HCT116 (cell line): ENCODE data around the gene PIERCE2. TPM values are rescaled to one million over a fixed set of nuclear protein-coding genes. Genes with fewer than 3 reads are reported as not detected.

Experiments used
- ATAC-seq: fragments of 200-7000 bp; cut with Tn5 transposase; 2 replicates; pipeline ENCODE4 v1.9.1; 2020; ENCODE audit warnings: mild to moderate bottlenecking, moderate library complexity
- BruUV-seq: library from RNA; stranded (reverse); fragments of 400-500 nt; replicated peaks from 2 replicates; lab custom pipeline; 2021; lab: Mats Ljungman, UMichigan
- CTCF ChIA-PET: fragments of 300-600 bp; sonication (Branson Sonifier 250); formaldehyde crosslinking; loops from one replicate; lab custom pipeline; 2021; ENCODE audit warnings: antibody characterized with exemption; lab: Charles Lee
- POLR2A ChIA-PET: fragments of 300-600, 350-600 bp; sonication (Branson Sonifier 250); formaldehyde crosslinking; loops from one replicate; lab custom pipeline; 2021; ENCODE audit warnings: antibody characterized with exemption; lab: Charles Lee
- RAD21 ChIA-PET, 2 experiments: fragments of 300-600 bp; sonication (Branson Sonifier 250); formaldehyde crosslinking; loops; one replicate each; lab custom pipeline; 2023; ENCODE audit warnings: low total read pairs in 2 of 2; ENCODE audit not compliant: uncharacterized antibody in 2 of 2, unreplicated experiment in 2 of 2, low non-redundant PET in 1 of 2; lab: Charles Lee
- DNase-seq: peaks from one replicate; pipeline ENCODE4 v3.0.0-alpha.2; 2010; ENCODE audit warnings: low read depth, low spot score
- H2AFZ ChIP-seq: fragments of 200-600 bp; shearing (Covaris generic), sonication (generic); 2 replicates; pipeline ENCODE4 v1.6.1; 2017; ENCODE audit warnings: low read depth, mixed run types, mixed read lengths, antibody characterized with exemption, low read length; ENCODE audit not compliant: poor library complexity, severe bottlenecking
- H3K27ac ChIP-seq: 2 replicates; pipeline ENCODE4 v1.5.1; 2012; ENCODE audit warnings: low read depth, low read length
- H3K27me3 ChIP-seq: fragments of 200-600 bp; sonication (generic); 2 replicates; pipeline ENCODE4 v1.6.1; 2016; ENCODE audit warnings: mixed run types, low read length, mixed read lengths; ENCODE audit not compliant: insufficient read depth
- H3K36me3 ChIP-seq, 2 experiments: fragments of 200-500 bp in 1 of 2; fragments of 200-600 bp in 1 of 2; sonication (Bioruptor generic) in 1 of 2; sonication (generic) in 1 of 2; 2 replicates each; pipeline versions ENCODE4 v1.5.1 to v1.6.1; 2014 to 2016; ENCODE audit warnings: low read length in 2 of 2, inconsistent platforms in 1 of 2, mixed read lengths in 1 of 2, mixed run types in 1 of 2; ENCODE audit not compliant: insufficient read depth in 2 of 2, control insufficient read depth in 1 of 2
- H3K4me1 ChIP-seq, 2 experiments: fragments of 200-600 bp in 1 of 2; sonication (generic) in 1 of 2; 2 replicates each; pipeline versions ENCODE4 v1.5.1 to v1.6.1; 2012 to 2017; ENCODE audit warnings: low read length in 2 of 2, inconsistent platforms in 1 of 2, mild to moderate bottlenecking in 1 of 2, mixed read lengths in 1 of 2, mixed run types in 1 of 2, moderate library complexity in 1 of 2; ENCODE audit not compliant: insufficient read depth in 2 of 2, control insufficient read depth in 1 of 2
- H3K4me2 ChIP-seq: fragments of 200-600 bp; sonication (generic); 2 replicates; pipeline ENCODE4 v1.6.1; 2017; ENCODE audit warnings: mixed run types, low read length, mixed read lengths
- H3K4me3 ChIP-seq, 2 experiments: fragments of 200-600 bp in 1 of 2; sonication (generic) in 1 of 2; replicated peaks in 1 of 2; 2 replicates each; pipeline ENCODE4 v1.5.1; 2011 to 2016; ENCODE audit warnings: low read length in 2 of 2, control low read depth in 1 of 2, low read depth in 1 of 2, mild to moderate bottlenecking in 1 of 2, mixed read lengths in 1 of 2, mixed run types in 1 of 2
- H3K79me2 ChIP-seq: fragments of 200-600 bp; sonication (generic); 2 replicates; pipeline ENCODE4 v1.6.1; 2017; ENCODE audit warnings: mild to moderate bottlenecking, mixed run types, low read length, moderate library complexity, mixed read lengths; ENCODE audit not compliant: insufficient read depth
- H3K9ac ChIP-seq: fragments of 200-600 bp; sonication (generic); 2 replicates; pipeline ENCODE4 v1.6.1; 2016; ENCODE audit warnings: low read length, mixed read lengths
- H3K9me2 ChIP-seq: fragments of 200-600 bp; sonication (generic), shearing (Covaris generic); 2 replicates; pipeline ENCODE4 v1.6.1; 2017; ENCODE audit warnings: mixed run types, mild to moderate bottlenecking, moderate library complexity; ENCODE audit not compliant: insufficient read depth
- H3K9me3 ChIP-seq, 2 experiments: fragments of 200-500 bp in 1 of 2; fragments of 200-600 bp in 1 of 2; sonication (Bioruptor generic) in 1 of 2; sonication (generic) in 1 of 2; 2 replicates each; pipeline ENCODE4 v1.6.1; 2014 to 2017; ENCODE audit warnings: low read length in 2 of 2, mixed read lengths in 2 of 2, inconsistent platforms in 1 of 2, low read depth in 1 of 2, mild to moderate bottlenecking in 1 of 2, mixed run types in 1 of 2, moderate library complexity in 1 of 2; ENCODE audit not compliant: control insufficient read depth in 1 of 2, insufficient read depth in 1 of 2
- H4K20me1 ChIP-seq: fragments of 200-600 bp; sonication (generic), shearing (Covaris generic); 2 replicates; pipeline ENCODE4 v1.6.1; 2017; ENCODE audit warnings: mixed run types, mild to moderate bottlenecking, moderate library complexity; ENCODE audit not compliant: insufficient read depth
- EZH2 ChIP-seq: fragments of 200-600 bp; sonication (generic); IDR thresholded peaks from 2 replicates; pipeline ENCODE4 v1.6.1; 2017; ENCODE audit warnings: antibody characterized with exemption, mixed run types
- EZH2phosphoT487 ChIP-seq: fragments of 200-600 bp; IDR thresholded peaks from 2 replicates; pipeline ENCODE4 v1.6.1; 2018; ENCODE audit warnings: antibody characterized with exemption, borderline replicate concordance
- JUND ChIP-seq: IDR thresholded peaks from 2 replicates; pipeline ENCODE4 v1.6.1; 2012
- POLR2A ChIP-seq: IDR thresholded peaks from 2 replicates; pipeline ENCODE4 v1.7.0; 2011; ENCODE audit warnings: borderline replicate concordance; ENCODE audit not compliant: insufficient read depth, insufficient read length; ENCODE audit errors: extremely low read depth
- POLR2AphosphoS5 ChIP-seq: IDR thresholded peaks from 2 replicates; pipeline ENCODE4 v1.6.1; 2011; ENCODE audit warnings: mild to moderate bottlenecking, low read depth, low read length, moderate library complexity
- RAD21 ChIP-seq: IDR thresholded peaks from 2 replicates; pipeline ENCODE4 v1.6.1; 2012; ENCODE audit warnings: low read depth, mild to moderate bottlenecking
- SIN3A ChIP-seq: IDR thresholded peaks from 2 replicates; pipeline ENCODE4 v1.6.1; 2012; ENCODE audit warnings: low read depth
- SP1 ChIP-seq: IDR thresholded peaks from 2 replicates; pipeline ENCODE4 v1.6.1; 2012; ENCODE audit warnings: low read depth
- YY1 ChIP-seq: IDR thresholded peaks from 2 replicates; pipeline ENCODE4 v1.6.1; 2011; ENCODE audit warnings: low read length, low read depth, moderate library complexity, mild to moderate bottlenecking; ENCODE audit not compliant: insufficient replicate concordance; ENCODE audit errors: extremely low read depth
- intact Hi-C: fragments of 100-400 bp; cut with micrococcal nuclease; formaldehyde crosslinking; loops from 2 replicates; pipeline ENCODE4 v1.10.0; 2022
- total RNA-seq: library from RNA; stranded (reverse); gene quantifications from one replicate; pipeline ENCODE4 v1.2.1, GENCODE V29; 2021; ENCODE audit not compliant: unreplicated experiment
- TF ChIP-seq, protein P1 (sequence below), 3 experiments: fragments of 200-600 bp in 1 of 3; sonication (generic) in 1 of 3; IDR thresholded peaks in 2 of 3; conservative IDR thresholded peaks in 1 of 3; 2 replicates each; pipeline ENCODE4 v1.5.1; 2012 to 2017; ENCODE audit warnings: low read depth in 2 of 3, low read length in 2 of 3, antibody characterized with exemption in 1 of 3, borderline replicate concordance in 1 of 3, control low read depth in 1 of 3, mild to moderate bottlenecking in 1 of 3, mixed read lengths in 1 of 3, mixed run types in 1 of 3, moderate library complexity in 1 of 3; ENCODE audit not compliant: insufficient read depth in 1 of 3

The PIERCE2 gene
- total RNA-seq, 1 experiment from 2014 or later: 2.0 TPM

DNA sequence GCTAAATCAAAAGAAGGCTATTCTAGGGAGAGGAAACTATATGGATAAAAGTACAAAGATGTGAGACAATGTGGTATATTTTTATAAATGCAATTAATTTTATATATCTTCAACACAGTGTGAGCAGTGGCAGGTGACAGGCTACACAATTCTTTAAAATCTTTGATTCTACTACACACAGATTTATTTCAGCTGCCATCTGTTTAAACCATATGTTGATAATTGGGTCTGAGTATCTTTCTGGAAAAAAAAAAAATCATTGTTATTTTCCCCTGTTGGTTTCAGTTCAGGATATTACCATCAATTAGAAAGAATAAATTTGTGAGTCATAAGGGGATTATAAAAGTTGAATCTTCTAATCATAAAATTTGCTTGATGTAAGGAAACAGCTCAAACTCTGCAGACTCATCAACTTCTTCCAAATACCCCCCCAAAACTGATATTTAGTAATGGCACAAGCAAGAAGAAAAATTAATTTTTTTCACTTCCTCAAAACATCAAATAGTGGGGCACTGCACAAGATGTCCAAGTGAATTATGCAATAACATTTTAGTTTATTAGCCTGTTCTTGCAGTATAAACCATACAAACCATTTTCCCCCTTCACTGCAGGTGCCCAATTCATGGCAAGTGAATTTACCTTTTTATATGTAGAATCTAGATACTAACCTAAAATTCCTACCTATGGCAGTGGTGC lies 12.0 kb downstream of the PIERCE2 start:
- Histone ChIP-seq H3K9ac (no peak overlapping the region), H3K27me3 (no peaks in the 10 kb centered on the region), H3K79me2 (no peaks in the 10 kb centered on the region), H3K4me3 (no peak overlapping the region), H3K9me3 (no peaks in the 10 kb centered on the region), H4K20me1 (no peaks in the 10 kb centered on the region), H3K9me2 (no peaks in the 10 kb centered on the region), H3K27ac (no peak overlapping the region), H3K4me1 (no peaks in the 10 kb centered on the region), H2AFZ (no peak overlapping the region), H3K36me3 (no peaks in the 10 kb centered on the region), H3K4me2 (no peak overlapping the region)
- DNase-seq: no peak
- no TSS peak for BruUV-seq
- TF ChIP-seq SP1 (no peak), RAD21 (no peak), YY1 (no peak), JUND (no peak), POLR2AphosphoS5 (no peak), EZH2phosphoT487 (no peak)
- TF ChIP-seq, protein P1, sequence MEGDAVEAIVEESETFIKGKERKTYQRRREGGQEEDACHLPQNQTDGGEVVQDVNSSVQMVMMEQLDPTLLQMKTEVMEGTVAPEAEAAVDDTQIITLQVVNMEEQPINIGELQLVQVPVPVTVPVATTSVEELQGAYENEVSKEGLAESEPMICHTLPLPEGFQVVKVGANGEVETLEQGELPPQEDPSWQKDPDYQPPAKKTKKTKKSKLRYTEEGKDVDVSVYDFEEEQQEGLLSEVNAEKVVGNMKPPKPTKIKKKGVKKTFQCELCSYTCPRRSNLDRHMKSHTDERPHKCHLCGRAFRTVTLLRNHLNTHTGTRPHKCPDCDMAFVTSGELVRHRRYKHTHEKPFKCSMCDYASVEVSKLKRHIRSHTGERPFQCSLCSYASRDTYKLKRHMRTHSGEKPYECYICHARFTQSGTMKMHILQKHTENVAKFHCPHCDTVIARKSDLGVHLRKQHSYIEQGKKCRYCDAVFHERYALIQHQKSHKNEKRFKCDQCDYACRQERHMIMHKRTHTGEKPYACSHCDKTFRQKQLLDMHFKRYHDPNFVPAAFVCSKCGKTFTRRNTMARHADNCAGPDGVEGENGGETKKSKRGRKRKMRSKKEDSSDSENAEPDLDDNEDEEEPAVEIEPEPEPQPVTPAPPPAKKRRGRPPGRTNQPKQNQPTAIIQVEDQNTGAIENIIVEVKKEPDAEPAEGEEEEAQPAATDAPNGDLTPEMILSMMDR (IDR thresholded peaks at IDR 0.05 in 2 of 3, conservative IDR thresholded peaks at IDR 0.05 in 1 of 3; ENCODE audit: borderline replicate concordance in 1 of 3, insufficient read depth in 1 of 3, low read depth in 2 of 3, low read length in 2 of 3): no peak
- ATAC-seq: no peak
- ChIA-PET POLR2A (no interaction called here), RAD21 (no interaction called here), CTCF (no interaction called here)
- intact Hi-C loops: no loop called here

DNA sequence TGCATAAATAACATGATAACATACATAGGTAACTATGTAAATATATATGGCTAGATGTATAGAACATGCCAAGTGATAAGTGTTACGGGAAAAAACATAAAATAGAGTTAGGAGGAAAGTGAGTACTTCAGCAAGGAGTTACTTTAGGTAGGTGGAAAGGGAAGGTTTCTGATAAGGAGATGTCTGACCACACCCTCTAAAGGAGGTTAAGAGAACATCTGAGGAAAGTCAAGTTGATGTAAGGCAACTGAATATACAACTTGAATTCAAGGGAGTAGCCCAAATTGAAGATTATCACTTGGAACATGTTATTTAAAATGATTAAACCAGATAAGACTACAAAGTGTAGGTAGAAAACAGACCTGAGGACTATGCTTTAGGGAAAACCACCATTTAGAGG lies 13.8 kb downstream of the PIERCE2 start:
- H3K36me3 ChIP-seq: no peaks in the 10 kb centered on the region
- no peak overlapping the region for H3K4me3 ChIP-seq
- BruUV-seq: no TSS peak
- H4K20me1 ChIP-seq: no peaks in the 10 kb centered on the region
- no peak overlapping the region for H2AFZ ChIP-seq
- no peaks in the 10 kb centered on the region for H3K79me2 ChIP-seq
- ChIA-PET POLR2A (no interaction called here), RAD21 (no interaction called here), CTCF (no interaction called here)
- intact Hi-C loops: no loop called here
- no peaks in the 10 kb centered on the region for H3K9me2 ChIP-seq
- H3K4me2 ChIP-seq: no peak overlapping the region
- H3K9me3 ChIP-seq: no peaks in the 10 kb centered on the region
- H3K4me1 ChIP-seq: no peaks in the 10 kb centered on the region
- TF ChIP-seq SIN3A (no peak), EZH2 (no peak), POLR2A (no peak)
- ATAC-seq: no peak
- no peak overlapping the region for H3K27ac ChIP-seq
- H3K27me3 ChIP-seq: no peaks in the 10 kb centered on the region
- no peak overlapping the region for H3K9ac ChIP-seq
- DNase-seq: no peak
